K562 (cell line): ENCODE results near the gene ANKRD11. TPM values are rescaled to one million over a fixed set of nuclear protein-coding genes. Genes with fewer than 3 reads are reported as not detected.

Experiments
- ADNP ChIP-seq: fragments of 200-800 bp; sonication (Bioruptor generic); IDR thresholded peaks from 2 replicates; pipeline ENCODE4 v1.6.1; 2016; ENCODE audit warnings: missing genetic modification characterization, missing compliant biosample characterization
- ARNT ChIP-seq, 2 experiments: fragments of 450-650 bp; IDR thresholded peaks; 2 replicates each; pipeline ENCODE4 v1.6.1; 2016; ENCODE audit warnings: mild to moderate bottlenecking in 1 of 2
- BCOR ChIP-seq: fragments of 450-650 bp; IDR thresholded peaks from 2 replicates; pipeline ENCODE4 v1.6.1; 2016
- MIER1 ChIP-seq: fragments of 450-650 bp; IDR thresholded peaks from 2 replicates; pipeline ENCODE4 v1.6.1; 2016; ENCODE audit warnings: antibody characterized with exemption, mild to moderate bottlenecking, low read depth
- NR2F6 ChIP-seq: fragments of 450-650 bp; formaldehyde crosslinking; IDR thresholded peaks from 2 replicates; pipeline ENCODE4 v1.4.0; 2020; ENCODE audit warnings: mild to moderate bottlenecking
- PHF20 ChIP-seq: fragments of 450-650 bp; IDR thresholded peaks from 2 replicates; pipeline ENCODE4 v1.6.1; 2018; ENCODE audit not compliant: partially characterized antibody
- POLR2B ChIP-seq: fragments of 450-650 bp; IDR thresholded peaks from 2 replicates; pipeline ENCODE4 v1.6.1; 2018; ENCODE audit warnings: low read depth; ENCODE audit not compliant: partially characterized antibody
- PYGO2 ChIP-seq: fragments of 450-650 bp; IDR thresholded peaks from 2 replicates; pipeline ENCODE4 v1.6.1; 2016; ENCODE audit warnings: mild to moderate bottlenecking, missing genetic modification characterization, moderate library complexity, missing compliant biosample characterization
- ZNF175 ChIP-seq: fragments of 200-800 bp; sonication (Bioruptor generic); IDR thresholded peaks from 2 replicates; pipeline ENCODE4 v1.6.1; 2016; ENCODE audit warnings: low read depth, mild to moderate bottlenecking, missing genetic modification characterization, missing compliant biosample characterization
- ZNF224 ChIP-seq: sonication (generic); formaldehyde crosslinking; IDR thresholded peaks from 2 replicates; pipeline ENCODE4 v1.8.0; 2022; ENCODE audit warnings: mild to moderate bottlenecking, missing genetic modification reagents
- polyA plus RNA-seq, 8 experiments: library from polyadenylated mRNA; depleted of rRNA in 4 of 8; stranded (reverse) in 5 of 8; unstranded in 3 of 8; fragments of >200 nt; fragmentation: Nextera tagmentation in 2 of 8; fragmentation: Illumina TruSeq in 1 of 8; extraction: Ambion mirVana in 2 of 8; extraction: Trizol in 1 of 8; gene quantifications; 2 replicates each; pipeline versions ENCODE4 v1.2.1 to v1.2.3, GENCODE V29; 2011 to 2014; ENCODE audit warnings: inconsistent platforms in 1 of 8, missing spikeins in 1 of 8
- total RNA-seq, 7 experiments: library from RNA; depleted of rRNA in 6 of 7; stranded (reverse); fragments of >200 nt in 6 of 7; fragmentation: Illumina TruSeq in 2 of 7; extraction: Trizol in 2 of 7; gene quantifications; 2 replicates each; pipeline versions ENCODE4 v1.2.1 to v1.2.3, GENCODE V29; 2011 to 2021; ENCODE audit warnings: low replicate concordance in 1 of 7
- TF ChIP-seq, protein P1 (sequence below): sonication (generic); formaldehyde crosslinking; IDR thresholded peaks from 2 replicates; pipeline ENCODE4 v1.8.1; 2023; ENCODE audit warnings: missing genetic modification reagents, mild to moderate bottlenecking, borderline replicate concordance
- TF ChIP-seq, protein P2 (sequence below): sonication (generic); formaldehyde crosslinking; IDR thresholded peaks from 2 replicates; pipeline ENCODE4 v1.9.0; 2022; ENCODE audit warnings: mild to moderate bottlenecking, missing genetic modification reagents
- TF ChIP-seq, protein P3 (sequence below): fragments of 200-600 bp; sonication (generic); IDR thresholded peaks from one replicate; pipeline ENCODE4 v1.6.1; 2012; ENCODE audit warnings: mild to moderate bottlenecking, low read depth, low read length, inconsistent platforms

The ANKRD11 gene
- total and polyA plus RNA-seq, 9 of the 15 experiments (the other 6 are each of a cell fraction or from before 2014, with no cell fraction given), result 4.7 to 126 (median 31.7) TPM

DNA sequence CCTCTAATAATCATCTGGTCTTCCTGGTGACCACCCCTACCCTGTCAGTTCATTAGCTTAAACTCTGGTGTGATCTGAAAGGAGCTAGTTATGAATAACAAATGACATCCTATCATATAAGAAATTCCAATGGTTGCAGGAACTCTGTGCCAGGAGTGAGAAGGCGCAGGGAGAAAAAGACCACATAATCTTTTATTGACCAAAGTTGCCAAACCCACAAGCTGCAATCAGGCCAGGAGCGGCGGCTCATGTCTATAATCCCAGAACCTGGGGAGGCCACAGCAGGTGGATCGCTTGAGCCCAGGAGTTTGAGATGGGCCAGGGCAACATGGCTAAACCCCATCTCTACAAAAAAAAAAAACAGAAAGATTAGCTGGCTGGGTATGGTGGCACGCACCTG, 23.4 kb downstream of the ANKRD11 start (continued):
- TF ChIP-seq, protein P1, sequence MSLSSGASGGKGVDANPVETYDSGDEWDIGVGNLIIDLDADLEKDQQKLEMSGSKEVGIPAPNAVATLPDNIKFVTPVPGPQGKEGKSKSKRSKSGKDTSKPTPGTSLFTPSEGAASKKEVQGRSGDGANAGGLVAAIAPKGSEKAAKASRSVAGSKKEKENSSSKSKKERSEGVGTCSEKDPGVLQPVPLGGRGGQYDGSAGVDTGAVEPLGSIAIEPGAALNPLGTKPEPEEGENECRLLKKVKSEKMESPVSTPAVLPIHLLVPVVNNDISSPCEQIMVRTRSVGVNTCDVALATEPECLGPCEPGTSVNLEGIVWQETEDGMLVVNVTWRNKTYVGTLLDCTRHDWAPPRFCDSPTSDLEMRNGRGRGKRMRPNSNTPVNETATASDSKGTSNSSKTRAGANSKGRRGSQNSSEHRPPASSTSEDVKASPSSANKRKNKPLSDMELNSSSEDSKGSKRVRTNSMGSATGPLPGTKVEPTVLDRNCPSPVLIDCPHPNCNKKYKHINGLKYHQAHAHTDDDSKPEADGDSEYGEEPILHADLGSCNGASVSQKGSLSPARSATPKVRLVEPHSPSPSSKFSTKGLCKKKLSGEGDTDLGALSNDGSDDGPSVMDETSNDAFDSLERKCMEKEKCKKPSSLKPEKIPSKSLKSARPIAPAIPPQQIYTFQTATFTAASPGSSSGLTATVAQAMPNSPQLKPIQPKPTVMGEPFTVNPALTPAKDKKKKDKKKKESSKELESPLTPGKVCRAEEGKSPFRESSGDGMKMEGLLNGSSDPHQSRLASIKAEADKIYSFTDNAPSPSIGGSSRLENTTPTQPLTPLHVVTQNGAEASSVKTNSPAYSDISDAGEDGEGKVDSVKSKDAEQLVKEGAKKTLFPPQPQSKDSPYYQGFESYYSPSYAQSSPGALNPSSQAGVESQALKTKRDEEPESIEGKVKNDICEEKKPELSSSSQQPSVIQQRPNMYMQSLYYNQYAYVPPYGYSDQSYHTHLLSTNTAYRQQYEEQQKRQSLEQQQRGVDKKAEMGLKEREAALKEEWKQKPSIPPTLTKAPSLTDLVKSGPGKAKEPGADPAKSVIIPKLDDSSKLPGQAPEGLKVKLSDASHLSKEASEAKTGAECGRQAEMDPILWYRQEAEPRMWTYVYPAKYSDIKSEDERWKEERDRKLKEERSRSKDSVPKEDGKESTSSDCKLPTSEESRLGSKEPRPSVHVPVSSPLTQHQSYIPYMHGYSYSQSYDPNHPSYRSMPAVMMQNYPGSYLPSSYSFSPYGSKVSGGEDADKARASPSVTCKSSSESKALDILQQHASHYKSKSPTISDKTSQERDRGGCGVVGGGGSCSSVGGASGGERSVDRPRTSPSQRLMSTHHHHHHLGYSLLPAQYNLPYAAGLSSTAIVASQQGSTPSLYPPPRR (CRISPR knock-in tag), result no peak
- TF ChIP-seq BCOR (no peak), ADNP (tag) (no peak), MIER1 (no peak), ZNF224 (CRISPR knock-in tag) (no peak), ARNT (IDR thresholded peaks at IDR 0.05) (no peak), POLR2B (no peak), PYGO2 (no peak), PHF20 (no peak), ZNF175 (CRISPR knock-in tag) (no peak), NR2F6 (no peak)
- TF ChIP-seq, protein P2, sequence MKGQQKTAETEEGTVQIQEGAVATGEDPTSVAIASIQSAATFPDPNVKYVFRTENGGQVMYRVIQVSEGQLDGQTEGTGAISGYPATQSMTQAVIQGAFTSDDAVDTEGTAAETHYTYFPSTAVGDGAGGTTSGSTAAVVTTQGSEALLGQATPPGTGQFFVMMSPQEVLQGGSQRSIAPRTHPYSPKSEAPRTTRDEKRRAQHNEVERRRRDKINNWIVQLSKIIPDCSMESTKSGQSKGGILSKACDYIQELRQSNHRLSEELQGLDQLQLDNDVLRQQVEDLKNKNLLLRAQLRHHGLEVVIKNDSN, result no peak
- TF ChIP-seq, protein P3, sequence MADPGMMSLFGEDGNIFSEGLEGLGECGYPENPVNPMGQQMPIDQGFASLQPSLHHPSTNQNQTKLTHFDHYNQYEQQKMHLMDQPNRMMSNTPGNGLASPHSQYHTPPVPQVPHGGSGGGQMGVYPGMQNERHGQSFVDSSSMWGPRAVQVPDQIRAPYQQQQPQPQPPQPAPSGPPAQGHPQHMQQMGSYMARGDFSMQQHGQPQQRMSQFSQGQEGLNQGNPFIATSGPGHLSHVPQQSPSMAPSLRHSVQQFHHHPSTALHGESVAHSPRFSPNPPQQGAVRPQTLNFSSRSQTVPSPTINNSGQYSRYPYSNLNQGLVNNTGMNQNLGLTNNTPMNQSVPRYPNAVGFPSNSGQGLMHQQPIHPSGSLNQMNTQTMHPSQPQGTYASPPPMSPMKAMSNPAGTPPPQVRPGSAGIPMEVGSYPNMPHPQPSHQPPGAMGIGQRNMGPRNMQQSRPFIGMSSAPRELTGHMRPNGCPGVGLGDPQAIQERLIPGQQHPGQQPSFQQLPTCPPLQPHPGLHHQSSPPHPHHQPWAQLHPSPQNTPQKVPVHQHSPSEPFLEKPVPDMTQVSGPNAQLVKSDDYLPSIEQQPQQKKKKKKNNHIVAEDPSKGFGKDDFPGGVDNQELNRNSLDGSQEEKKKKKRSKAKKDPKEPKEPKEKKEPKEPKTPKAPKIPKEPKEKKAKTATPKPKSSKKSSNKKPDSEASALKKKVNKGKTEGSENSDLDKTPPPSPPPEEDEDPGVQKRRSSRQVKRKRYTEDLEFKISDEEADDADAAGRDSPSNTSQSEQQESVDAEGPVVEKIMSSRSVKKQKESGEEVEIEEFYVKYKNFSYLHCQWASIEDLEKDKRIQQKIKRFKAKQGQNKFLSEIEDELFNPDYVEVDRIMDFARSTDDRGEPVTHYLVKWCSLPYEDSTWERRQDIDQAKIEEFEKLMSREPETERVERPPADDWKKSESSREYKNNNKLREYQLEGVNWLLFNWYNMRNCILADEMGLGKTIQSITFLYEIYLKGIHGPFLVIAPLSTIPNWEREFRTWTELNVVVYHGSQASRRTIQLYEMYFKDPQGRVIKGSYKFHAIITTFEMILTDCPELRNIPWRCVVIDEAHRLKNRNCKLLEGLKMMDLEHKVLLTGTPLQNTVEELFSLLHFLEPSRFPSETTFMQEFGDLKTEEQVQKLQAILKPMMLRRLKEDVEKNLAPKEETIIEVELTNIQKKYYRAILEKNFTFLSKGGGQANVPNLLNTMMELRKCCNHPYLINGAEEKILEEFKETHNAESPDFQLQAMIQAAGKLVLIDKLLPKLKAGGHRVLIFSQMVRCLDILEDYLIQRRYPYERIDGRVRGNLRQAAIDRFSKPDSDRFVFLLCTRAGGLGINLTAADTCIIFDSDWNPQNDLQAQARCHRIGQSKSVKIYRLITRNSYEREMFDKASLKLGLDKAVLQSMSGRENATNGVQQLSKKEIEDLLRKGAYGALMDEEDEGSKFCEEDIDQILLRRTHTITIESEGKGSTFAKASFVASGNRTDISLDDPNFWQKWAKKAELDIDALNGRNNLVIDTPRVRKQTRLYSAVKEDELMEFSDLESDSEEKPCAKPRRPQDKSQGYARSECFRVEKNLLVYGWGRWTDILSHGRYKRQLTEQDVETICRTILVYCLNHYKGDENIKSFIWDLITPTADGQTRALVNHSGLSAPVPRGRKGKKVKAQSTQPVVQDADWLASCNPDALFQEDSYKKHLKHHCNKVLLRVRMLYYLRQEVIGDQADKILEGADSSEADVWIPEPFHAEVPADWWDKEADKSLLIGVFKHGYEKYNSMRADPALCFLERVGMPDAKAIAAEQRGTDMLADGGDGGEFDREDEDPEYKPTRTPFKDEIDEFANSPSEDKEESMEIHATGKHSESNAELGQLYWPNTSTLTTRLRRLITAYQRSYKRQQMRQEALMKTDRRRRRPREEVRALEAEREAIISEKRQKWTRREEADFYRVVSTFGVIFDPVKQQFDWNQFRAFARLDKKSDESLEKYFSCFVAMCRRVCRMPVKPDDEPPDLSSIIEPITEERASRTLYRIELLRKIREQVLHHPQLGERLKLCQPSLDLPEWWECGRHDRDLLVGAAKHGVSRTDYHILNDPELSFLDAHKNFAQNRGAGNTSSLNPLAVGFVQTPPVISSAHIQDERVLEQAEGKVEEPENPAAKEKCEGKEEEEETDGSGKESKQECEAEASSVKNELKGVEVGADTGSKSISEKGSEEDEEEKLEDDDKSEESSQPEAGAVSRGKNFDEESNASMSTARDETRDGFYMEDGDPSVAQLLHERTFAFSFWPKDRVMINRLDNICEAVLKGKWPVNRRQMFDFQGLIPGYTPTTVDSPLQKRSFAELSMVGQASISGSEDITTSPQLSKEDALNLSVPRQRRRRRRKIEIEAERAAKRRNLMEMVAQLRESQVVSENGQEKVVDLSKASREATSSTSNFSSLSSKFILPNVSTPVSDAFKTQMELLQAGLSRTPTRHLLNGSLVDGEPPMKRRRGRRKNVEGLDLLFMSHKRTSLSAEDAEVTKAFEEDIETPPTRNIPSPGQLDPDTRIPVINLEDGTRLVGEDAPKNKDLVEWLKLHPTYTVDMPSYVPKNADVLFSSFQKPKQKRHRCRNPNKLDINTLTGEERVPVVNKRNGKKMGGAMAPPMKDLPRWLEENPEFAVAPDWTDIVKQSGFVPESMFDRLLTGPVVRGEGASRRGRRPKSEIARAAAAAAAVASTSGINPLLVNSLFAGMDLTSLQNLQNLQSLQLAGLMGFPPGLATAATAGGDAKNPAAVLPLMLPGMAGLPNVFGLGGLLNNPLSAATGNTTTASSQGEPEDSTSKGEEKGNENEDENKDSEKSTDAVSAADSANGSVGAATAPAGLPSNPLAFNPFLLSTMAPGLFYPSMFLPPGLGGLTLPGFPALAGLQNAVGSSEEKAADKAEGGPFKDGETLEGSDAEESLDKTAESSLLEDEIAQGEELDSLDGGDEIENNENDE, result no peak
